HT-29 (cell line): Measurements from ENCODE around the gene BCL2L1. TPM values are rescaled to one million over a fixed set of nuclear protein-coding genes. Genes with fewer than 3 reads are reported as not detected.

Source experiments
- DNase-seq: peaks from one replicate; pipeline ENCODE4 v3.0.0-alpha.2; 2015; ENCODE audit warnings: low spot score
- total RNA-seq: library from RNA; depleted of rRNA; stranded (reverse); fragments of >200 nt; shearing (Covaris generic); gene quantifications from 2 replicates; pipeline ENCODE4 v1.2.3, GENCODE V29; 2014

Gene BCL2L1
- total RNA-seq, 1 experiment from 2014 or later = 324 TPM

- DNase-seq = no peak
Observed at GRCh38 chr20:31731321-31731717, 8.7 kb upstream of the BCL2L1 start.

GRCh38 chr20:31723319-31724078, 831 bp upstream of the BCL2L1 start:
- DNase-seq = peak; percentile 99

DNA sequence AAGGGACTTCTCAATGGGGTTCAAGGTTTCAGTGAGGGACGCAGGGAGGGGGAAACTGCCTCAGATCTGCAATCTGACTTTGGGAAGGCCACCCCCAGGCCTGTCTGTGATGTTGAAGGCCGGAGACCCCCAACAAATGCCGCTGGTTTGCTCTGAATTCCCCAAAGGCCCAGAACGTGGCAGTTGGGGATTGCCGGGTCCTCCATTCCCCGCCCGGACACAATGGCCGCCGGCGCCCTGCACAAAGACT, 326 bp upstream of the BCL2L1 start:
- DNase-seq = peak; percentile 78

DNA sequence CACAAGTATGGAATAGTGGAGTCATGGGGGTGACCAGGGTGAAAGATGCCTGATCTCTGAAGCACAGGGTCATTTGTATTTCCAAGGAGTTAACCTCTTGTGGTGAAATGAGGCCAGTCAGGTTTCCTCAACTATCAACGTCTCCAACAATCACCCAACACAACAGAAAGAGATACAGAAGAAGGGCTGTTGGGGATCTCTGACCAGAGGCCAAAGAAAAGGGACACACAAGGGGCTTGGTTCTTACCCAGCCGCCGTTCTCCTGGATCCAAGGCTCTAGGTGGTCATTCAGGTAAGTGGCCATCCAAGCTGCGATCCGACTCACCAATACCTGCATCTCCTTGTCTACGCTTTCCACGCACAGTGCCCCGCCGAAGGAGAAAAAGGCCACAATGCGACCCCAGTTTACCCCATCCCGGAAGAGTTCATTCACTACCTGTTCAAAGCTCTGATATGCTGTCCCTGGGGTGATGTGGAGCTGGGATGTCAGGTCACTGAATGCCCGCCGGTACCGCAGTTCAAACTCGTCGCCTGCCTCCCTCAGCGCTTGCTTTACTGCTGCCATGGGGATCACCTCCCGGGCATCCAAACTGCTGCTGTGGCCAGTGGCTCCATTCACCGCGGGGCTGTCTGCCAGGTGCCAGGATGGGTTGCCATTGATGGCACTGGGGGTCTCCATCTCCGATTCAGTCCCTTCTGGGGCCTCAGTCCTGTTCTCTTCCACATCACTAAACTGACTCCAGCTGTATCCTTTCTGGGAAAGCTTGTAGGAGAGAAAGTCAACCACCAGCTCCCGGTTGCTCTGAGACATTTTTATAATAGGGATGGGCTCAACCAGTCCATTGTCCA, 1.0 kb downstream of the BCL2L1 start:
- DNase-seq = peak; percentile 70

GRCh38 chr20:31720486-31721407, 1.9 kb downstream of the BCL2L1 start:
- peak; percentile 55 for DNase-seq

- DNase-seq = peak; percentile 82
Observed at GRCh38 chr20:31719644-31720485, 2.8 kb downstream of the BCL2L1 start.

GRCh38 chr20:31718952-31719643, 3.6 kb downstream of the BCL2L1 start:
- DNase-seq = no peak

- no peak for DNase-seq
Observed at GRCh38 chr20:31717478-31718201, 5.0 kb downstream of the BCL2L1 start.

- no peak for DNase-seq
Observed at GRCh38 chr20:31716818-31717477, 5.7 kb downstream of the BCL2L1 start.

- no peak for DNase-seq
Observed at GRCh38 chr20:31716351-31716750, 6.3 kb downstream of the BCL2L1 start.

GRCh38 chr20:31715766-31716165, 6.9 kb downstream of the BCL2L1 start:
- DNase-seq = no peak

GRCh38 chr20:31713312-31714273, 9.1 kb downstream of the BCL2L1 start:
- DNase-seq = peak; percentile 80

DNA sequence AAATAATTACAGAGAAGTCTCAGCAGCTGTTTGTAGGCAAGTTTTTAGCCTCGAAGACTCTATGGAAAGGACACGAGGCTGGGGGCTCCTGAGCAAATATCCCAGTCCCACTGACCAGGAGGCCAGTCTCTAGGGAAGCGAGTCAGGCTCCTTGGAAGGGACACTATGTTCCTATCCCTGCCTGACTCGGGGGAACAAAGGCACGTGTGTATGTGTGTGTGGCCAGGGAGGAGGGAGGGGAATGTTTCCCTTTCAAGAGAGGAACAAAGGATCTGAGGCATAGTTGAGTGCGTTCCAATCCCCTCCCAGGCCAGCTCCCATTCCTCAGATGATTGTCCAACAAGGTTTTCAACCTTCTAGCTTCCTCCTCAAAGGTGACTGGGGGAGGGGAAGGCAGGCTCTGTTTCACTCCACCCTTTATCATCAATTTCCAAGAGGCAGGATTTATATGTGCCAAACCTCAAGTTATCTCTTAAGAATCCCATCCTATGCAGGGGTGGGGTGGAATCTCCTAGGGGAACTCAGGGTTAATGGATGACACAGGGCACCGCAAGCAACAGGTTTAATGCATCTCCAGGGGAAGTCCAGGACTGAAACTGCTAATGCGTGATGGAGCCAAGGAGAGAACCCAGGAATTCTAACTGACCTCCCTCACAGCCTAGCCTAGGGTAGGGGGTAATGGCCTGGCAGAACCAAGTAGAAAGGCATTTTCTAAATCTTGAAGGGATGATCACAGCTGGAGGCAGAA, 9.9 kb downstream of the BCL2L1 start:
- DNase-seq = peak; percentile 99

- peak; percentile 87 for DNase-seq
Observed at GRCh38 chr20:31712112-31712553, 10.5 kb downstream of the BCL2L1 start.

DNA sequence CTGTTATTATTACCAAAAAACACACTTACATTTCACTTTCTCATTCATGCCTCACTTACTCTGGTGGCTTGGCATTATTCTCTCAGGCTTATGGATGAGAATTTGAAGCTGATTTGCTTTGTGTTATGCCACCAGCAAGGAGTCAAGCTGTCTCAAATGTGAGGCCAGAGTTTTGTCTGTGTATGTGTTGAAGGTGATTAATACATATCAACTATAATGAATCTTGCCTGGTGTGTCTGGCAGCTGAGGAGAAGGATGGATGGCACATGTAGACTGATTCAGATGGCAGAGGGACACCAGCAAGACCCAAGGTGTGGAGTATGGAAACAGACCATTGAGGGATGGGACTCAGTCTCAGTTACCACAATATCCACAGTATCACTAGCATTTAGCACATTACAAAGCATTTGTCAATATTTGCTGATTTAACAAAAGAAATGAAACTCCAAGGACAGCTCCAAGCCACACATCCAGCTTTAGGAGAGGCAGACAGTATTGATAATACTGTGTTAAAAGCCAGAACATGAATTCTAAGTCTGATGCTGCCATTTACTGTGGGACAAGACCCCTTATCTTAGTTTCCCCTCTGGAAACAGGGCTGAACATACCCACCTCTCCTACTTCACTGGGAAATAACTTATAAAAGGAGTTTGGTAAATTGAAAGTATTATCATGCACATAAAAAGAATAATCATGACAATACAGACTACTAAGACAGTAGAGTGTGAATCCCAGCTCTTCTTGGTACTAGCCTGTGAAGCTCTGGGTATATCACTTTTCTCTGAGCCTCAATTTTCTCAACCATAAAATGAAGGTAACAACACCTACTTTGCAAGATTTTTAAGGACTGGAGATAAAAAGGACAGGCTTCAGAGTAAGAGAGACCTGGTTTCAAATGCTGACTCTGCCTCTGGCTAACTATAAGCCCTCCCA, 11.2 kb downstream of the BCL2L1 start:
- no peak for DNase-seq
